ENCODE measurements around the gene LANCL3.

Gene LANCL3

GRCh38 chrX:37684426-37684825 is 113.0 kb downstream of the LANCL3 start:
- in situ Hi-C loops (cut with HindIII; ENCODE audit: low sequenced_read_pairs) = no loop called here
- TF ChIP-seq CTCF (IDR thresholded peaks at IDR 0.05; ENCODE audit: low read depth, low read length) = no peak

GRCh38 chrX:37684973-37685372 is 113.5 kb downstream of the LANCL3 start:
- no peak for TF ChIP-seq CTCF (IDR thresholded peaks at IDR 0.05; ENCODE audit: low read depth, low read length)
- peak overlapping the region; percentile 18 for H3K4me3 ChIP-seq (ENCODE audit: low read depth, low read length)
- DNase-seq (ENCODE audit: low read depth, low spot score) = no peak
- in situ Hi-C loops (cut with HindIII; ENCODE audit: low sequenced_read_pairs) = no loop called here

More at GRCh38 chrX:37684426-37684825, 113.0 kb downstream of the LANCL3 start:
- DNase-seq (ENCODE audit: low read depth, low spot score) = no peak
- H3K4me3 ChIP-seq (ENCODE audit: low read depth, low read length) = no peak overlapping the region

DNA sequence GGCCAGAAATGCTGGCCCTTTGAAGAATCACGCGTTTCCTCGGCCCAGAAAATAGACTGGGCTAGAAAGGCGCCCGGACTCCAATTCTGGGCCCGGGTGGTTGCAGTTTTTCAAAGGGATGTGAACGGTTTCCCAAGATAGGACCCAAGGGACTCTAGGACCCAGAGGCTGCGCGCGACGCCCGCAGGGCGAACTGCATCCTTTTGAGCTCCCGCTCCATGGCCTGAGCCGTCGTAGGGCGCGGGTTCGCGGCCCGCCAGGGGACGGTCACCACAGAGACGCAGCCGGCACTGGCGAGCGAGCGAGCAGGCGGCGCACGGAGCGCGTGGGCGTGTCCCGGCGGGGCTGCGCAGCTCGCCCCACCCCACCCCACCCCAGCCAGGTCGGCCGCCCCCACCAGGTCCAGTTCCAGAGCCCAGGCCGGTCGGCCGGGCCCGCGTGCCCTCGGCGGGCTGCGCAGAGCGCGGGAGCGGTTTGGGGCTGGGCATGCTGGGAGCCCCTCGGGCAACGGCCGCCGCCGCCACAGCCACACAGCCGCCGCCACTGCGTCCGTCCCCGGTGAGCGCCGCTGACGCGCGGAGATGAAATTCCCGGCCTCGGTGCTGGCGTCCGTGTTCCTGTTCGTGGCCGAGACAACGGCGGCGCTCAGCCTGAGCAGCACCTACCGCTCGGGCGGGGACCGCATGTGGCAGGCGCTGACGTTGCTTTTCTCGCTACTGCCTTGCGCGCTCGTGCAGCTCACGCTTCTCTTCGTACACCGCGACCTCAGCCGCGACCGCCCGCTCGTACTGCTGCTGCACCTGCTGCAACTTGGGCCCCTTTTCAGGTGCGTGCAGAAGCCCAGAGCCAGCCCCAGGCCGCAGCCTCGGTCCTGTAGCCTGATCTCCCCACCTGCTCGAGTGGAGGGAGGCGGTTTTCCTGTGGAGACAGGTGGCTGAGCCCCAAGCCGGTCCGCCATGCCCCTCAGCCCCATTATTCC is 114.2 kb downstream of the LANCL3 start, which contains the start of gene XK:
TSS of gene XK (plus strand) at position 411 of the 979 bp plus-strand sequence. CDS start at position 582, 171 bp downstream.
- H3K4me3 ChIP-seq (ENCODE audit: low read depth, low read length) = peak within 1 kb of the TSS; percentile 35
- in situ Hi-C loops (cut with HindIII; ENCODE audit: low sequenced_read_pairs) = no loop called here
- peak; percentile 11 for DNase-seq (ENCODE audit: low read depth, low spot score)

GRCh38 chrX:37686369-37686995 is 115.0 kb downstream of the LANCL3 start:
- no peak for DNase-seq (ENCODE audit: low read depth, low spot score)
- H3K4me3 ChIP-seq (ENCODE audit: low read depth, low read length) = no peak overlapping the region
- in situ Hi-C loops (cut with HindIII; ENCODE audit: low sequenced_read_pairs) = no loop called here
- no peak for TF ChIP-seq CTCF (IDR thresholded peaks at IDR 0.05; ENCODE audit: low read depth, low read length)

More for the DNA sequence above, 114.2 kb downstream of the LANCL3 start, which contains the start of gene XK:
- no peak for TF ChIP-seq CTCF (IDR thresholded peaks at IDR 0.05; ENCODE audit: low read depth, low read length)

DNA sequence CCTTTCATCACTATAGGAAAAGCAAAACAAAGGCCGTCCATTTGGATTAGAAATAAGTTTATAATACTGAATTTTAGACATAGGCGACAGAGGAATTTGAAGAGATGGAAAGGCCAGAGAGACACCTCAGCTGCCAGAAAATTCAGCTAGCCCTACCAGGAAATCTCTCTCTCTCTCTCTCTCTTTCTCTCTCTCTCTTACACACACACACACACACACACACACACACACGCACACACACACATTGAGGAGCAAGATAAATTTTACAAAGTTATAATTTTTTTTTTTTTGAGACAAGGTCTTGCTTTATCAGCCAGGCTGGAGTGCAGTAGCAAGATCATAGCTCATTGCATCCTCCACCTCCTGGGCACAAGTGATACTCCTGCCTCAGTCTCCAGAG is 115.5 kb downstream of the LANCL3 start:
- no peak overlapping the region for H3K4me3 ChIP-seq (ENCODE audit: low read depth, low read length)
- in situ Hi-C loops (cut with HindIII; ENCODE audit: low sequenced_read_pairs) = no loop called here
- DNase-seq (ENCODE audit: low read depth, low spot score) = no peak
- TF ChIP-seq CTCF (IDR thresholded peaks at IDR 0.05; ENCODE audit: low read depth, low read length) = no peak

- no peak for TF ChIP-seq CTCF (IDR thresholded peaks at IDR 0.05; ENCODE audit: low read depth, low read length)
- no peak for DNase-seq (ENCODE audit: low read depth, low spot score)
- H3K4me3 ChIP-seq (ENCODE audit: low read depth, low read length) = no peak overlapping the region
- in situ Hi-C loops (cut with HindIII; ENCODE audit: low sequenced_read_pairs) = no loop called here
Measured at GRCh38 chrX:37690119-37690518, 118.7 kb downstream of the LANCL3 start.
